HL-60 (cell line): ENCODE data around the gene ANKRD36.
"Not testable (repeated sequence)": the region's sequence is repeated elsewhere in the genome, so short reads cannot be mapped to it uniquely, and the experiment has no call there.

ENCODE experiments used
- GABPA ChIP-seq: IDR thresholded peaks from 2 replicates; pipeline ENCODE4 v1.6.1; 2012; ENCODE audit warnings: low read depth
- POLR2AphosphoS5 ChIP-seq: IDR thresholded peaks from 2 replicates; pipeline ENCODE4 v1.6.1; 2012; ENCODE audit warnings: low read depth
- SPI1 ChIP-seq: IDR thresholded peaks from 2 replicates; pipeline ENCODE4 v1.6.1; 2012; ENCODE audit warnings: low read depth, mild to moderate bottlenecking, borderline replicate concordance
- TF ChIP-seq, protein P1 (sequence below): IDR thresholded peaks from 2 replicates; pipeline ENCODE4 v1.6.1; 2012; ENCODE audit warnings: low read depth; ENCODE audit not compliant: insufficient replicate concordance
- TF ChIP-seq, protein P2 (sequence below): IDR thresholded peaks from one replicate; pipeline ENCODE4 v1.5.1; 2011; ENCODE audit warnings: low read length, control low read depth, inconsistent platforms; ENCODE audit not compliant: insufficient read depth

DNA sequence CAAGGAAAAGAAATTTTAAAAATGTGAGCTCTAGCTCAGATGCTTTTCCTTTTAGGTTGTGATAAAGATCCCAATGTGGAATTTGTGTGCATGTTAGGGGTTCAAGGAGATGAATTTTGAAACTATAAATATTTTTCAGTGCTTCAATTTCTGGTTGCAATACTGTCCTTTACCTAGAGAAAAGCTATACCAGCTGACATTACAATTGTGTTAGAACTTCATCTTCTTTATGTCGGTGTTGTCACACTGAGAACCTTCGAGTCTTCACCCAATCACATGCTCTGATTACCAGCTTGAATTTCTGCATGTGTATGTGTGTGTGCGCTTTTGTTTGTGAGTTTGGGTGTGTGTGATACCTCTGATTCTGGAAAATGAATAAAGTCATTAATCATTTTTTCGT is 55.0 kb downstream of the ANKRD36 start:
- TF ChIP-seq, protein P1, sequence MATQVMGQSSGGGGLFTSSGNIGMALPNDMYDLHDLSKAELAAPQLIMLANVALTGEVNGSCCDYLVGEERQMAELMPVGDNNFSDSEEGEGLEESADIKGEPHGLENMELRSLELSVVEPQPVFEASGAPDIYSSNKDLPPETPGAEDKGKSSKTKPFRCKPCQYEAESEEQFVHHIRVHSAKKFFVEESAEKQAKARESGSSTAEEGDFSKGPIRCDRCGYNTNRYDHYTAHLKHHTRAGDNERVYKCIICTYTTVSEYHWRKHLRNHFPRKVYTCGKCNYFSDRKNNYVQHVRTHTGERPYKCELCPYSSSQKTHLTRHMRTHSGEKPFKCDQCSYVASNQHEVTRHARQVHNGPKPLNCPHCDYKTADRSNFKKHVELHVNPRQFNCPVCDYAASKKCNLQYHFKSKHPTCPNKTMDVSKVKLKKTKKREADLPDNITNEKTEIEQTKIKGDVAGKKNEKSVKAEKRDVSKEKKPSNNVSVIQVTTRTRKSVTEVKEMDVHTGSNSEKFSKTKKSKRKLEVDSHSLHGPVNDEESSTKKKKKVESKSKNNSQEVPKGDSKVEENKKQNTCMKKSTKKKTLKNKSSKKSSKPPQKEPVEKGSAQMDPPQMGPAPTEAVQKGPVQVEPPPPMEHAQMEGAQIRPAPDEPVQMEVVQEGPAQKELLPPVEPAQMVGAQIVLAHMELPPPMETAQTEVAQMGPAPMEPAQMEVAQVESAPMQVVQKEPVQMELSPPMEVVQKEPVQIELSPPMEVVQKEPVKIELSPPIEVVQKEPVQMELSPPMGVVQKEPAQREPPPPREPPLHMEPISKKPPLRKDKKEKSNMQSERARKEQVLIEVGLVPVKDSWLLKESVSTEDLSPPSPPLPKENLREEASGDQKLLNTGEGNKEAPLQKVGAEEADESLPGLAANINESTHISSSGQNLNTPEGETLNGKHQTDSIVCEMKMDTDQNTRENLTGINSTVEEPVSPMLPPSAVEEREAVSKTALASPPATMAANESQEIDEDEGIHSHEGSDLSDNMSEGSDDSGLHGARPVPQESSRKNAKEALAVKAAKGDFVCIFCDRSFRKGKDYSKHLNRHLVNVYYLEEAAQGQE = not testable (repeated sequence)
- TF ChIP-seq, protein P2, sequence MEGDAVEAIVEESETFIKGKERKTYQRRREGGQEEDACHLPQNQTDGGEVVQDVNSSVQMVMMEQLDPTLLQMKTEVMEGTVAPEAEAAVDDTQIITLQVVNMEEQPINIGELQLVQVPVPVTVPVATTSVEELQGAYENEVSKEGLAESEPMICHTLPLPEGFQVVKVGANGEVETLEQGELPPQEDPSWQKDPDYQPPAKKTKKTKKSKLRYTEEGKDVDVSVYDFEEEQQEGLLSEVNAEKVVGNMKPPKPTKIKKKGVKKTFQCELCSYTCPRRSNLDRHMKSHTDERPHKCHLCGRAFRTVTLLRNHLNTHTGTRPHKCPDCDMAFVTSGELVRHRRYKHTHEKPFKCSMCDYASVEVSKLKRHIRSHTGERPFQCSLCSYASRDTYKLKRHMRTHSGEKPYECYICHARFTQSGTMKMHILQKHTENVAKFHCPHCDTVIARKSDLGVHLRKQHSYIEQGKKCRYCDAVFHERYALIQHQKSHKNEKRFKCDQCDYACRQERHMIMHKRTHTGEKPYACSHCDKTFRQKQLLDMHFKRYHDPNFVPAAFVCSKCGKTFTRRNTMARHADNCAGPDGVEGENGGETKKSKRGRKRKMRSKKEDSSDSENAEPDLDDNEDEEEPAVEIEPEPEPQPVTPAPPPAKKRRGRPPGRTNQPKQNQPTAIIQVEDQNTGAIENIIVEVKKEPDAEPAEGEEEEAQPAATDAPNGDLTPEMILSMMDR = not testable (repeated sequence)
- not testable (repeated sequence) for TF ChIP-seq SPI1, GABPA, POLR2AphosphoS5
